Ramos (cell line): Measurements from ENCODE around the gene REV3L.

ENCODE experiments used
- in situ Hi-C: fragments of 300-500 bp; cut with MboI; formaldehyde crosslinking; loops from one replicate; pipeline ENCODE4 v1.14.3; 2022; ENCODE audit warnings: low sequenced_read_pairs; ENCODE audit not compliant: unreplicated experiment

Gene REV3L

GRCh38 chr6:111428811-111429210 is 54.2 kb downstream of the REV3L start:
- in situ Hi-C loops = no loop called here

GRCh38 chr6:111427341-111428116 is 55.5 kb downstream of the REV3L start:
- in situ Hi-C loops = no loop called here

- in situ Hi-C loops = no loop called here
These were observed 58.8 kb downstream of the REV3L start for GRCh38 chr6:111423960-111424846.

- in situ Hi-C loops = no loop called here
These were observed 59.9 kb downstream of the REV3L start for GRCh38 chr6:111423055-111423633.

- in situ Hi-C loops = no loop called here
These were observed 63.9 kb downstream of the REV3L start for GRCh38 chr6:111418971-111419693.

GRCh38 chr6:111417946-111418345 is 65.1 kb downstream of the REV3L start:
- in situ Hi-C loops = no loop called here

- in situ Hi-C loops = no loop called here
These were observed 65.8 kb downstream of the REV3L start for GRCh38 chr6:111417181-111417585.

GRCh38 chr6:111416529-111416928 is 66.5 kb downstream of the REV3L start:
- in situ Hi-C loops = no loop called here

GRCh38 chr6:111414373-111414772 is 68.6 kb downstream of the REV3L start:
- in situ Hi-C loops = no loop called here

- in situ Hi-C loops = no loop called here
These were observed 70.9 kb downstream of the REV3L start for GRCh38 chr6:111411978-111412566.

GRCh38 chr6:111411046-111411445 is 72.0 kb downstream of the REV3L start:
- in situ Hi-C loops = no loop called here

- in situ Hi-C loops = no loop called here
These were observed 72.6 kb downstream of the REV3L start for GRCh38 chr6:111410371-111410770.

GRCh38 chr6:111409430-111409829 is 73.6 kb downstream of the REV3L start:
- in situ Hi-C loops = no loop called here

- in situ Hi-C loops = no loop called here
These were observed 75.3 kb downstream of the REV3L start for GRCh38 chr6:111407686-111408085.

GRCh38 chr6:111406200-111406721 is 76.8 kb downstream of the REV3L start:
- in situ Hi-C loops = no loop called here

GRCh38 chr6:111403388-111403787 is 79.6 kb downstream of the REV3L start:
- in situ Hi-C loops = no loop called here

GRCh38 chr6:111399626-111400025 is 83.4 kb downstream of the REV3L start:
- in situ Hi-C loops = no loop called here

- in situ Hi-C loops = no loop called here
These were observed 94.3 kb downstream of the REV3L start for GRCh38 chr6:111388681-111389080.

- in situ Hi-C loops = no loop called here
These were observed 100.3 kb downstream of the REV3L start for GRCh38 chr6:111382476-111383294.
